T1000 (cell line): ENCODE measurements around the gene FTO.
"Not testable (repeated sequence)": the region's sequence is repeated elsewhere in the genome, so short reads cannot be mapped to it uniquely, and the experiment has no call there.

Experiments used
- DNase-seq: peaks from one replicate; lab custom pipeline; 2025; ENCODE audit warnings: mixed read lengths; lab: John Stamatoyannopoulos, UW

Gene FTO

GRCh38 chr16:53865494-53865863 lies 161.5 kb downstream of the FTO start:
- DNase-seq: no peak

GRCh38 chr16:53866520-53866919 lies 162.6 kb downstream of the FTO start:
- DNase-seq: no peak

- DNase-seq: no peak
Measured at GRCh38 chr16:53870831-53871230, 166.9 kb downstream of the FTO start.

- DNase-seq: no peak
Measured at GRCh38 chr16:53872248-53873221, 168.6 kb downstream of the FTO start.

- DNase-seq: no peak
Measured at GRCh38 chr16:53876811-53877210, 172.9 kb downstream of the FTO start.

- DNase-seq: no peak
Measured at GRCh38 chr16:53878216-53878615, 174.3 kb downstream of the FTO start.

- DNase-seq: no peak
Measured at GRCh38 chr16:53881371-53881770, 177.4 kb downstream of the FTO start.

- no peak for DNase-seq
Measured at GRCh38 chr16:53882310-53882709, 178.4 kb downstream of the FTO start.

- no peak for DNase-seq
Measured at GRCh38 chr16:53884748-53885147, 180.8 kb downstream of the FTO start.

GRCh38 chr16:53886482-53887378 lies 182.8 kb downstream of the FTO start:
- no peak for DNase-seq

- DNase-seq: no peak
Measured at GRCh38 chr16:53888222-53888621, 184.3 kb downstream of the FTO start.

- not testable (repeated sequence) for DNase-seq
Measured at GRCh38 chr16:53890877-53891276, 186.9 kb downstream of the FTO start.

- DNase-seq: no peak
Measured at GRCh38 chr16:53891409-53892139, 187.6 kb downstream of the FTO start.

GRCh38 chr16:53892155-53892554 lies 188.2 kb downstream of the FTO start:
- no peak for DNase-seq

GRCh38 chr16:53893731-53894435 lies 189.9 kb downstream of the FTO start:
- no peak for DNase-seq

GRCh38 chr16:53894686-53895085 lies 190.7 kb downstream of the FTO start:
- no peak for DNase-seq

- DNase-seq: no peak
Measured at GRCh38 chr16:53895433-53895832, 191.5 kb downstream of the FTO start.

GRCh38 chr16:53895851-53896250 lies 191.9 kb downstream of the FTO start:
- DNase-seq: no peak

- DNase-seq: no peak
Measured at GRCh38 chr16:53896722-53897121, 192.8 kb downstream of the FTO start.

GRCh38 chr16:53898993-53899392 lies 195.0 kb downstream of the FTO start:
- no peak for DNase-seq

- DNase-seq: no peak
Measured at GRCh38 chr16:53899431-53899830, 195.5 kb downstream of the FTO start.
